ENCODE measurements around the gene RAB11FIP3. TPM values are rescaled to one million over a fixed set of nuclear protein-coding genes. Genes with fewer than 3 reads are reported as not detected.
"Not testable (repeated sequence)": the region's sequence is repeated elsewhere in the genome, so short reads cannot be mapped to it uniquely, and the experiment has no call there.

RAB11FIP3 gene
- total RNA-seq, 1 experiment from 2014 or later, result 33.7 TPM

DNA sequence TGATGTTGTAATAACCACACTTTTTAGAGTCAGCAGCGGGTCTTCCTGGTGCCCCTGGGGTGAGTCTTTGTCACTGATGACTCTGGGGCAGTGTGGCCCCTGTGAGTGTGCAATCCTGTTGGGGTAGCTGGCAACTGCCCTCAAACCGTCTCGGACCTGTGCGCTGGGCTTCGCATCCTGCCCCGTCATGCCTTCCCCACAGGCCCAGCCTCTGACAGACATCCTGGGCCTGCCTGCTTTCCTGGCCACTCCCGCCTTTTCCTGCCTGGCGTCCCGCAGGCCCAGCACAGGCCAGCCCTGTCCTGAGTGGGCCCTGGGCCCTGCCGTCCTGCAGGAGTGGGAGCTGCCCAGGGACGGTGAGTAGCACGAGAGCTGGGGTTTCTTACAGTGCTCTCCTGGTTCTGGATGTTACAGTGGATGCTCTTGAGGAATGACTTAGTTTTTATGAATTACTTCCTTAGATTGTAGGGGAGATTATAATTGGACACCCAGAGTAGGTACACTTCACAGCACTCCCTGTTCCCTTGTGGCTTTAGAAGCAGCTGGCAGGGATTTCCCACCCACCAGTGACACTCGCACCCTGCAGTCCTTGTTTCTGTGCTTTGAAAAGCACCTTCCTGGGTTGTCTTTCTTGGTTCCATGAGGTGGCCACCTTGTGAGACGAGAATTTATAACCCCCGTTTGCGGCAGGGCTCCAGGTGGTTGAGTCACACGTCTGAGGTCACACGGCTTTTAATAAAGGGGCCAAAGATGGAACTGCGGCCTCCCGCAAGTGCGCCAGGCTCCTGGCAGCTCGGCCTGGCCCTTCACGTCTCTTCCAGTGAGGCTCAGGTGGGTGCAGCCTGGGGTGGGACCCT, 52.1 kb downstream of the RAB11FIP3 start:
- no peak overlapping the region for H3K27ac Mint-ChIP-seq (ENCODE audit: unreplicated experiment)

GRCh38 chr16:478287-478686, 52.8 kb downstream of the RAB11FIP3 start:
- intact Hi-C loops (cut with micrococcal nuclease; ENCODE audit: unreplicated experiment); H3K27me3 Mint-ChIP-seq (ENCODE audit: unreplicated experiment); DNase-seq; H3K36me3 Mint-ChIP-seq (ENCODE audit: insufficient read depth, unreplicated experiment); H3K4me3 Mint-ChIP-seq (ENCODE audit: low read depth, unreplicated experiment); H3K27ac Mint-ChIP-seq (ENCODE audit: unreplicated experiment); H3K9me3 Mint-ChIP-seq (ENCODE audit: low read depth, unreplicated experiment); BruUV-seq (replicated peaks): not testable (repeated sequence)
- CTCF ChIA-PET, result interaction anchor here (0.7 kb wide), 1 partner anchor 18 kb away, joined by 4 read pairs; no protein-coding TSS in a partner anchor
- H3K4me1 Mint-ChIP-seq (ENCODE audit: low read depth, unreplicated experiment), result peaks cover 15% of the 10 kb centered on the region

More for the DNA sequence above, 52.1 kb downstream of the RAB11FIP3 start:
- no peak for DNase-seq
- Mint-ChIP-seq H3K4me3 (ENCODE audit: low read depth, unreplicated experiment) (no peak overlapping the region), H3K4me1 (ENCODE audit: low read depth, unreplicated experiment) (peaks cover 15% of the 10 kb centered on the region), H3K36me3 (ENCODE audit: insufficient read depth, unreplicated experiment) (peaks cover 5% of the 10 kb centered on the region), H3K27me3 (ENCODE audit: unreplicated experiment) (no peaks in the 10 kb centered on the region), H3K9me3 (ENCODE audit: low read depth, unreplicated experiment) (no peaks in the 10 kb centered on the region)
- intact Hi-C loops (cut with micrococcal nuclease; ENCODE audit: unreplicated experiment), result no loop called here
- TF ChIP-seq, protein P1, sequence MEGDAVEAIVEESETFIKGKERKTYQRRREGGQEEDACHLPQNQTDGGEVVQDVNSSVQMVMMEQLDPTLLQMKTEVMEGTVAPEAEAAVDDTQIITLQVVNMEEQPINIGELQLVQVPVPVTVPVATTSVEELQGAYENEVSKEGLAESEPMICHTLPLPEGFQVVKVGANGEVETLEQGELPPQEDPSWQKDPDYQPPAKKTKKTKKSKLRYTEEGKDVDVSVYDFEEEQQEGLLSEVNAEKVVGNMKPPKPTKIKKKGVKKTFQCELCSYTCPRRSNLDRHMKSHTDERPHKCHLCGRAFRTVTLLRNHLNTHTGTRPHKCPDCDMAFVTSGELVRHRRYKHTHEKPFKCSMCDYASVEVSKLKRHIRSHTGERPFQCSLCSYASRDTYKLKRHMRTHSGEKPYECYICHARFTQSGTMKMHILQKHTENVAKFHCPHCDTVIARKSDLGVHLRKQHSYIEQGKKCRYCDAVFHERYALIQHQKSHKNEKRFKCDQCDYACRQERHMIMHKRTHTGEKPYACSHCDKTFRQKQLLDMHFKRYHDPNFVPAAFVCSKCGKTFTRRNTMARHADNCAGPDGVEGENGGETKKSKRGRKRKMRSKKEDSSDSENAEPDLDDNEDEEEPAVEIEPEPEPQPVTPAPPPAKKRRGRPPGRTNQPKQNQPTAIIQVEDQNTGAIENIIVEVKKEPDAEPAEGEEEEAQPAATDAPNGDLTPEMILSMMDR (IDR thresholded peaks at IDR 0.05; ENCODE audit: unreplicated experiment), result no peak
- no TSS peak for BruUV-seq (replicated peaks)
- CTCF ChIA-PET, result interaction anchor here (0.5 to 0.7 kb wide), 2 partner anchors 19 to 40 kb away, joined by 4 to 5 read pairs; no protein-coding TSS in a partner anchor

DNA sequence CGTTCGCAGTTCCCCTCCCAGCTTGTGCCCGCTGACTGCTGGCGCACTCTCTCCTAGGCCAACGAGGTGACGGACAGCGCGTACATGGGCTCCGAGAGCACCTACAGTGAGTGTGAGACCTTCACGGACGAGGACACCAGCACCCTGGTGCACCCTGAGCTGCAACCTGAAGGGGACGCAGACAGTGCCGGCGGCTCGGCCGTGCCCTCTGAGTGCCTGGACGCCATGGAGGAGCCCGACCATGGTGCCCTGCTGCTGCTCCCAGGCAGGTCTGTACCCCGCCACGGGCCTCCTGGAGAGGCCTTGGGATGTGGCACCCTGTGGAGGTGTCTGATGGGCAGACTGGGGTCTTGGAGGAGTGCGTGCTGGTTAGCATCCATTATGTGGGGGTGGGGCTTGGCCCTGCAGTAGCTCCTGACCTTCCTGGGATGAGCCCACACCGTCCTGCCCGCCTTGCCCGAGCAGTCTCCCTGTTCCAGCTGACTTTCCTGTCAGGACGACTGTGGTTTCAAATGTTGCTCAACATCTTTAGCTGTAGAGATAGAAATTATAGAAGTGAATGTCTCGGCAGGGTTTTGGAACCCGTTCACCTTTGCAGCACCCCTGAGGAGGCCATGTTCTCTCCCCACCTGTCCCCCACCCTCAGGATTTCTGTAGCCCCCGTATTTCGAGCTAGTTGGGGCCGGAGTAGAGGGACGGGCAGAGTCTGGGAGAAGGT, 57.2 kb downstream of the RAB11FIP3 start:
- H3K36me3 Mint-ChIP-seq (ENCODE audit: insufficient read depth, unreplicated experiment), result peaks cover 1% of the 10 kb centered on the region
- TF ChIP-seq, protein P1 (IDR thresholded peaks at IDR 0.05; ENCODE audit: unreplicated experiment), result no peak
- intact Hi-C loops (cut with micrococcal nuclease; ENCODE audit: unreplicated experiment), result no loop called here
- no peak for DNase-seq
- no peak overlapping the region for H3K4me3 Mint-ChIP-seq (ENCODE audit: low read depth, unreplicated experiment)
- no peaks in the 10 kb centered on the region for H3K4me1 Mint-ChIP-seq (ENCODE audit: low read depth, unreplicated experiment)
- no TSS peak for BruUV-seq (replicated peaks)
- no peak overlapping the region for H3K27ac Mint-ChIP-seq (ENCODE audit: unreplicated experiment)
- CTCF ChIA-PET, result interaction anchor here (1.5 kb wide), 1 partner anchor 10 kb away, joined by 3 read pairs; no protein-coding TSS in a partner anchor
- no peaks in the 10 kb centered on the region for H3K27me3 Mint-ChIP-seq (ENCODE audit: unreplicated experiment)
- H3K9me3 Mint-ChIP-seq (ENCODE audit: low read depth, unreplicated experiment), result no peaks in the 10 kb centered on the region

DNA sequence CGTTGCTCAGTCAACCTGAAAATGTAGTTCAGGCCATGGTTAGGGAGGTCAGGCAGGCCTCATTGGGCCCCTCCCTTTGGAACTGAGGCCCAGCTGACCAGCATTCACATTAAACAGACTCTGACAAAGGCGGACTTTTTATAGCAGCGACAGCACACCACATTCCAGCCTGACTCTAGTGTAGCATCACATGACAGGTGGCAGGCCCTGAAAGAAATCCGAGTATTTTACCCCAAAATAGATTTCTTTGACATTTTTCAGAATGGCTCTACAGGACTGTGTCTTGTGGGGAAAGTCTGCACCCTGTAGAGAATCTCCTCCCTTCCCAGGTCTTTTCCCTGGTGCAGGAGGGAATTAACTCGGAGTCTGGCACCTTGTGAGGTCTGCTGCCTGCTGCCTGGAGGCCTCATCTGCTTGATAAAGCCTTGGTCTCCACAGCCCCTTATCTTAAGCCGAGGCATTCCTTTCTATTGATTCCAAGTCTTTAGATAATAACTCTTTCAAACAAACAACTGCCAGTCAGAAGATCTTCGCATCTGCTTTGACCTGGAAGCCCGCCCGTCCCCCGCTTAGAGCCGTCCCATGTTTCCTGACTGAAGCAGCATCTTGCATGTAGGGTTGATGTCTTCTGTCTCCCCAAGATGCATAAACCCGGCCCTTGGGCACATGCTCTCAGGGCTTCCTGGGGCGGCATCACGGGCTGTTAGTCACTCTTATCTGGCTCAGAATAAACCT, 58.1 kb downstream of the RAB11FIP3 start:
- no peak for DNase-seq

More for the DNA sequence above, 58.1 kb downstream of the RAB11FIP3 start:
- no peak overlapping the region for H3K4me3 Mint-ChIP-seq (ENCODE audit: low read depth, unreplicated experiment)
- H3K27ac Mint-ChIP-seq (ENCODE audit: unreplicated experiment), result no peak overlapping the region
- no peaks in the 10 kb centered on the region for H3K27me3 Mint-ChIP-seq (ENCODE audit: unreplicated experiment)
- TF ChIP-seq, protein P1 (IDR thresholded peaks at IDR 0.05; ENCODE audit: unreplicated experiment), result no peak
- BruUV-seq (replicated peaks), result no TSS peak
- H3K36me3 Mint-ChIP-seq (ENCODE audit: insufficient read depth, unreplicated experiment), result peaks cover 5% of the 10 kb centered on the region
- H3K4me1 Mint-ChIP-seq (ENCODE audit: low read depth, unreplicated experiment), result no peaks in the 10 kb centered on the region
- H3K9me3 Mint-ChIP-seq (ENCODE audit: low read depth, unreplicated experiment), result no peaks in the 10 kb centered on the region
- intact Hi-C loops (cut with micrococcal nuclease; ENCODE audit: unreplicated experiment), result no loop called here
- CTCF ChIA-PET, result interaction anchor here (1.5 kb wide), 1 partner anchor 11 kb away, joined by 3 read pairs; no protein-coding TSS in a partner anchor

Measured in Calu3 (cell line).